HepG2 (cell line): Measurements from ENCODE around the gene WDR5B. TPM values are rescaled to one million over a fixed set of nuclear protein-coding genes. Genes with fewer than 3 reads are reported as not detected.

ENCODE experiments used
- BORCS8-MEF2B ChIP-seq: sonication (generic); formaldehyde crosslinking; IDR thresholded peaks from 2 replicates; pipeline ENCODE4 v1.8.0; 2022; ENCODE audit warnings: mild to moderate bottlenecking, missing genetic modification reagents
- CCDC6 ChIP-seq: sonication (generic); formaldehyde crosslinking; IDR thresholded peaks from 2 replicates; pipeline ENCODE4 v1.8.1; 2022; ENCODE audit warnings: mild to moderate bottlenecking, missing genetic modification reagents, moderate library complexity
- FOXP1 ChIP-seq, 2 experiments: fragments of 450-650 bp in 1 of 2; IDR thresholded peaks; 2 replicates each; pipeline ENCODE4 v1.6.1; 2017 to 2018; ENCODE audit warnings: antibody characterized with exemption in 1 of 2
- GFI1 ChIP-seq: sonication (generic); formaldehyde crosslinking; IDR thresholded peaks from 2 replicates; pipeline ENCODE4 v1.5.0; 2020; ENCODE audit warnings: missing genetic modification reagents, mild to moderate bottlenecking, borderline replicate concordance
- TAF1 ChIP-seq: sonication (generic); formaldehyde crosslinking; IDR thresholded peaks from 2 replicates; pipeline ENCODE4 v1.4.0; 2020; ENCODE audit warnings: missing genetic modification reagents
- TBP ChIP-seq: sonication (generic); formaldehyde crosslinking; IDR thresholded peaks from 2 replicates; pipeline ENCODE4 v1.5.0; 2020; ENCODE audit warnings: missing genetic modification reagents
- ZNF263 ChIP-seq: sonication (generic); formaldehyde crosslinking; IDR thresholded peaks from 2 replicates; pipeline ENCODE4 v1.4.0; 2020; ENCODE audit warnings: missing genetic modification reagents
- ZNF431 ChIP-seq: sonication (generic); formaldehyde crosslinking; IDR thresholded peaks from 2 replicates; pipeline ENCODE4 v1.9.0; 2022; ENCODE audit warnings: missing genetic modification reagents, low read depth, mild to moderate bottlenecking, borderline replicate concordance
- ZNF530 ChIP-seq: sonication (generic); formaldehyde crosslinking; IDR thresholded peaks from 2 replicates; pipeline ENCODE4 v1.5.0; 2020; ENCODE audit warnings: low read depth, mild to moderate bottlenecking, missing genetic modification reagents
- ZNF775 ChIP-seq: sonication (generic); formaldehyde crosslinking; IDR thresholded peaks from 2 replicates; pipeline ENCODE4 v1.4.0; 2020; ENCODE audit warnings: missing genetic modification reagents, mild to moderate bottlenecking, moderate library complexity, borderline replicate concordance
- ZNF891 ChIP-seq: sonication (generic); formaldehyde crosslinking; IDR thresholded peaks from 2 replicates; pipeline ENCODE4 v1.5.0; 2020; ENCODE audit warnings: mild to moderate bottlenecking, missing genetic modification reagents
- ZSCAN29 ChIP-seq: sonication (generic); formaldehyde crosslinking; conservative IDR thresholded peaks from 2 replicates; pipeline ENCODE4 v1.4.0; 2020; ENCODE audit warnings: mild to moderate bottlenecking, missing genetic modification reagents
- polyA plus RNA-seq, 8 experiments: library from polyadenylated mRNA; depleted of rRNA in 3 of 8; stranded (reverse) in 7 of 8; unstranded in 1 of 8; fragments of >200 nt; fragmentation: Illumina TruSeq in 4 of 8; extraction: Trizol in 4 of 8; gene quantifications; 2 replicates each; pipeline versions ENCODE4 v1.2.1 to v1.2.3, GENCODE V29; 2011 to 2016; ENCODE audit warnings: low read depth in 4 of 8, missing spikeins in 1 of 8, mixed read lengths in 1 of 8; ENCODE audit not compliant: insufficient read depth in 1 of 8
- total RNA-seq, 5 experiments: library from RNA; depleted of rRNA; stranded (reverse); fragments of >200 nt; fragmentation: Illumina TruSeq; extraction: Trizol; gene quantifications; 2 replicates each; pipeline ENCODE4 v1.2.3, GENCODE V29; 2016; ENCODE audit warnings: low read depth in 1 of 5
- TF ChIP-seq, protein P1 (sequence below): fragments of 450-650 bp; IDR thresholded peaks from 2 replicates; pipeline ENCODE4 v1.6.1; 2017
- TF ChIP-seq, protein P2 (sequence below): IDR thresholded peaks from 2 replicates; pipeline ENCODE4 v1.6.1; 2016; ENCODE audit warnings: control low read depth
- TF ChIP-seq, protein P3 (sequence below): sonication (generic); formaldehyde crosslinking; IDR thresholded peaks from 2 replicates; pipeline ENCODE4 v1.4.0; 2020; ENCODE audit warnings: mild to moderate bottlenecking, missing genetic modification reagents
- TF ChIP-seq, protein P4 (sequence below): sonication (generic); formaldehyde crosslinking; IDR thresholded peaks from 2 replicates; pipeline ENCODE4 v1.5.0; 2020; ENCODE audit warnings: mild to moderate bottlenecking, missing genetic modification reagents

The WDR5B gene
- total and polyA plus RNA-seq, 2 of the 13 experiments (the other 11 are each of a cell fraction or from before 2014, with no cell fraction given), result 2.5 to 3.6 TPM

DNA sequence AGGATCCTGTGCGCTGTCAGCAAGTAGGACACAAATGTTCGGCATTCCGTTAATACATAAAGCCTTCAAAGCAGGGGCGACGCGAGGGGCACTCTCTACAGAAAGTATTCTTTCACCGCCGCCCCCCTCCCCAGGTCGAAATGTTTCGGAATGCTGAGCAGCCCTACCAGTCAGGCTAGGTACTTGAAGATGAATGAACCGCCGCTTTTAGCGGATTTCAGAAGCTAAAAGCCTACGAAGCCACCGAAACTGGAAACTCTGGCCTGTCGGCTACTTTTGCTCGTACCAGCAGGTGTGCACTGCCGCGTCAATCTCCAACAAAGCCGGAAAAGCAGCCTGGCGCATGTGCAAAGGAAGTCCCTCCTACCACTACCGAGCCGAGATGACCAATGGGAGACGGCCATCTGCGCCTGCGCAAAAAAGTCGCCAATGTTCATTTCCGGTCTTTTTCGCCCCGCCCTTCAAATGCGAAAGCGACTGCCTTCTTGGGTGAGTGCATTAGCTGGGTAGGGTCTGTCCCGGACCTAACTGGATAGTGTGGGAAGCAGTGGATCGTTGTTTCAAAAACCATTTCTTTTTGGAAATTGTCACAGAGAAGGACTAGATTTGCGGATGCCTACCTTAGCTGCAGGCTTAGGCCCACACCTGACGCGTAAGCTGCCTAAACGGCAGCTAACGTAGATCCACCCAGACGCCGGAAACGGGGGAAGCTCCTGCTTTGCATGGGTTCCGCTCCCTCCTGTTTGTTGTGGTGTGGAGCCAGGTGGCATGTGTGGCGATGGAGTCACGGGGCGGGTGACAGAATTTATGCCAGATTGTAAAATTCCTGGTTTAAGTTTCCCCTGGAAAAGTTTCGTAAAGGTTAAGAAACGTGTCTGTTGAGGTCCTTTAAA lies at the start of gene WDR5B (continued):
- TF ChIP-seq, protein P1, sequence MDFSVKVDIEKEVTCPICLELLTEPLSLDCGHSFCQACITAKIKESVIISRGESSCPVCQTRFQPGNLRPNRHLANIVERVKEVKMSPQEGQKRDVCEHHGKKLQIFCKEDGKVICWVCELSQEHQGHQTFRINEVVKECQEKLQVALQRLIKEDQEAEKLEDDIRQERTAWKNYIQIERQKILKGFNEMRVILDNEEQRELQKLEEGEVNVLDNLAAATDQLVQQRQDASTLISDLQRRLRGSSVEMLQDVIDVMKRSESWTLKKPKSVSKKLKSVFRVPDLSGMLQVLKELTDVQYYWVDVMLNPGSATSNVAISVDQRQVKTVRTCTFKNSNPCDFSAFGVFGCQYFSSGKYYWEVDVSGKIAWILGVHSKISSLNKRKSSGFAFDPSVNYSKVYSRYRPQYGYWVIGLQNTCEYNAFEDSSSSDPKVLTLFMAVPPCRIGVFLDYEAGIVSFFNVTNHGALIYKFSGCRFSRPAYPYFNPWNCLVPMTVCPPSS, result no peak
- TF ChIP-seq BORCS8-MEF2B (CRISPR knock-in tag) (no peak), FOXP1 (IDR thresholded peaks at IDR 0.05) (no peak), FOXP1 (CRISPR knock-in tag; IDR thresholded peaks at IDR 0.05) (no peak), ZSCAN29 (CRISPR knock-in tag) (no peak), ZNF891 (CRISPR knock-in tag) (peak; percentile 83; the same call in 1 of the 2 replicates), ZNF431 (CRISPR knock-in tag) (0 out of 2 replicates have a peak, but pooled peaks have one; percentile 26), CCDC6 (CRISPR knock-in tag) (no peak; the same call in 1 of the 2 replicates), ZNF775 (CRISPR knock-in tag) (no peak), TBP (CRISPR knock-in tag) (no peak), ZNF530 (CRISPR knock-in tag) (no peak), GFI1 (0 out of 2 replicates have a peak, but pooled peaks have one; percentile 39), ZNF263 (CRISPR knock-in tag) (no peak), TAF1 (CRISPR knock-in tag) (peak; percentile 91)
- TF ChIP-seq, protein P2, sequence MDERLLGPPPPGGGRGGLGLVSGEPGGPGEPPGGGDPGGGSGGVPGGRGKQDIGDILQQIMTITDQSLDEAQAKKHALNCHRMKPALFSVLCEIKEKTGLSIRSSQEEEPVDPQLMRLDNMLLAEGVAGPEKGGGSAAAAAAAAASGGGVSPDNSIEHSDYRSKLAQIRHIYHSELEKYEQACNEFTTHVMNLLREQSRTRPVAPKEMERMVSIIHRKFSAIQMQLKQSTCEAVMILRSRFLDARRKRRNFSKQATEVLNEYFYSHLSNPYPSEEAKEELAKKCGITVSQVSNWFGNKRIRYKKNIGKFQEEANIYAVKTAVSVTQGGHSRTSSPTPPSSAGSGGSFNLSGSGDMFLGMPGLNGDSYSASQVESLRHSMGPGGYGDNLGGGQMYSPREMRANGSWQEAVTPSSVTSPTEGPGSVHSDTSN (CRISPR knock-in tag), result peak; percentile 64; the same call in 1 of the 2 replicates
- TF ChIP-seq, protein P3, sequence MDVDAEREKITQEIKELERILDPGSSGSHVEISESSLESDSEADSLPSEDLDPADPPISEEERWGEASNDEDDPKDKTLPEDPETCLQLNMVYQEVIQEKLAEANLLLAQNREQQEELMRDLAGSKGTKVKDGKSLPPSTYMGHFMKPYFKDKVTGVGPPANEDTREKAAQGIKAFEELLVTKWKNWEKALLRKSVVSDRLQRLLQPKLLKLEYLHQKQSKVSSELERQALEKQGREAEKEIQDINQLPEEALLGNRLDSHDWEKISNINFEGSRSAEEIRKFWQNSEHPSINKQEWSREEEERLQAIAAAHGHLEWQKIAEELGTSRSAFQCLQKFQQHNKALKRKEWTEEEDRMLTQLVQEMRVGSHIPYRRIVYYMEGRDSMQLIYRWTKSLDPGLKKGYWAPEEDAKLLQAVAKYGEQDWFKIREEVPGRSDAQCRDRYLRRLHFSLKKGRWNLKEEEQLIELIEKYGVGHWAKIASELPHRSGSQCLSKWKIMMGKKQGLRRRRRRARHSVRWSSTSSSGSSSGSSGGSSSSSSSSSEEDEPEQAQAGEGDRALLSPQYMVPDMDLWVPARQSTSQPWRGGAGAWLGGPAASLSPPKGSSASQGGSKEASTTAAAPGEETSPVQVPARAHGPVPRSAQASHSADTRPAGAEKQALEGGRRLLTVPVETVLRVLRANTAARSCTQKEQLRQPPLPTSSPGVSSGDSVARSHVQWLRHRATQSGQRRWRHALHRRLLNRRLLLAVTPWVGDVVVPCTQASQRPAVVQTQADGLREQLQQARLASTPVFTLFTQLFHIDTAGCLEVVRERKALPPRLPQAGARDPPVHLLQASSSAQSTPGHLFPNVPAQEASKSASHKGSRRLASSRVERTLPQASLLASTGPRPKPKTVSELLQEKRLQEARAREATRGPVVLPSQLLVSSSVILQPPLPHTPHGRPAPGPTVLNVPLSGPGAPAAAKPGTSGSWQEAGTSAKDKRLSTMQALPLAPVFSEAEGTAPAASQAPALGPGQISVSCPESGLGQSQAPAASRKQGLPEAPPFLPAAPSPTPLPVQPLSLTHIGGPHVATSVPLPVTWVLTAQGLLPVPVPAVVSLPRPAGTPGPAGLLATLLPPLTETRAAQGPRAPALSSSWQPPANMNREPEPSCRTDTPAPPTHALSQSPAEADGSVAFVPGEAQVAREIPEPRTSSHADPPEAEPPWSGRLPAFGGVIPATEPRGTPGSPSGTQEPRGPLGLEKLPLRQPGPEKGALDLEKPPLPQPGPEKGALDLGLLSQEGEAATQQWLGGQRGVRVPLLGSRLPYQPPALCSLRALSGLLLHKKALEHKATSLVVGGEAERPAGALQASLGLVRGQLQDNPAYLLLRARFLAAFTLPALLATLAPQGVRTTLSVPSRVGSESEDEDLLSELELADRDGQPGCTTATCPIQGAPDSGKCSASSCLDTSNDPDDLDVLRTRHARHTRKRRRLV (CRISPR knock-in tag), result 0 out of 2 replicates have a peak, but pooled peaks have one; percentile 58
- TF ChIP-seq, protein P4, sequence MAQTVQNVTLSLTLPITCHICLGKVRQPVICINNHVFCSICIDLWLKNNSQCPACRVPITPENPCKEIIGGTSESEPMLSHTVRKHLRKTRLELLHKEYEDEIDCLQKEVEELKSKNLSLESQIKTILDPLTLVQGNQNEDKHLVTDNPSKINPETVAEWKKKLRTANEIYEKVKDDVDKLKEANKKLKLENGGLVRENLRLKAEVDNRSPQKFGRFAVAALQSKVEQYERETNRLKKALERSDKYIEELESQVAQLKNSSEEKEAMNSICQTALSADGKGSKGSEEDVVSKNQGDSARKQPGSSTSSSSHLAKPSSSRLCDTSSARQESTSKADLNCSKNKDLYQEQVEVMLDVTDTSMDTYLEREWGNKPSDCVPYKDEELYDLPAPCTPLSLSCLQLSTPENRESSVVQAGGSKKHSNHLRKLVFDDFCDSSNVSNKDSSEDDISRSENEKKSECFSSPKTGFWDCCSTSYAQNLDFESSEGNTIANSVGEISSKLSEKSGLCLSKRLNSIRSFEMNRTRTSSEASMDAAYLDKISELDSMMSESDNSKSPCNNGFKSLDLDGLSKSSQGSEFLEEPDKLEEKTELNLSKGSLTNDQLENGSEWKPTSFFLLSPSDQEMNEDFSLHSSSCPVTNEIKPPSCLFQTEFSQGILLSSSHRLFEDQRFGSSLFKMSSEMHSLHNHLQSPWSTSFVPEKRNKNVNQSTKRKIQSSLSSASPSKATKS (CRISPR knock-in tag), result no peak
